HepG2 (cell line): ENCODE data around the gene TTC1.

Source experiments
- MXI1 ChIP-seq: IDR thresholded peaks from 3 replicates; pipeline ENCODE4 v1.6.1; 2012; ENCODE audit warnings: low read depth, low read length, inconsistent platforms, borderline replicate concordance
- ZC3H4 ChIP-seq: sonication (generic); formaldehyde crosslinking; IDR thresholded peaks from 2 replicates; pipeline ENCODE4 v1.4.0; 2020; ENCODE audit warnings: missing genetic modification reagents, borderline replicate concordance
- ZNF121 ChIP-seq: sonication (generic); formaldehyde crosslinking; IDR thresholded peaks from 2 replicates; pipeline ENCODE4 v1.5.0; 2020; ENCODE audit warnings: mild to moderate bottlenecking, missing genetic modification reagents
- ZNF20 ChIP-seq: sonication (generic); formaldehyde crosslinking; IDR thresholded peaks from 2 replicates; pipeline ENCODE4 v1.4.0; 2020; ENCODE audit warnings: mild to moderate bottlenecking, moderate library complexity, missing genetic modification reagents
- ZNF660 ChIP-seq: sonication (generic); formaldehyde crosslinking; IDR thresholded peaks from 2 replicates; pipeline ENCODE4 v1.5.1; 2020; ENCODE audit warnings: mild to moderate bottlenecking, low read depth, missing genetic modification reagents, borderline replicate concordance
- TF ChIP-seq, protein P1 (sequence below): sonication (generic); formaldehyde crosslinking; IDR thresholded peaks from 2 replicates; pipeline ENCODE4 v1.8.0; 2022; ENCODE audit warnings: mild to moderate bottlenecking, missing genetic modification reagents, borderline replicate concordance
- TF ChIP-seq, protein P2 (sequence below), 2 experiments: IDR thresholded peaks; 2 replicates each; pipeline ENCODE4 v1.6.1; 2011 to 2012; ENCODE audit warnings: low read length in 2 of 2, borderline replicate concordance in 1 of 2, low read depth in 1 of 2, mild to moderate bottlenecking in 1 of 2, moderate library complexity in 1 of 2

DNA sequence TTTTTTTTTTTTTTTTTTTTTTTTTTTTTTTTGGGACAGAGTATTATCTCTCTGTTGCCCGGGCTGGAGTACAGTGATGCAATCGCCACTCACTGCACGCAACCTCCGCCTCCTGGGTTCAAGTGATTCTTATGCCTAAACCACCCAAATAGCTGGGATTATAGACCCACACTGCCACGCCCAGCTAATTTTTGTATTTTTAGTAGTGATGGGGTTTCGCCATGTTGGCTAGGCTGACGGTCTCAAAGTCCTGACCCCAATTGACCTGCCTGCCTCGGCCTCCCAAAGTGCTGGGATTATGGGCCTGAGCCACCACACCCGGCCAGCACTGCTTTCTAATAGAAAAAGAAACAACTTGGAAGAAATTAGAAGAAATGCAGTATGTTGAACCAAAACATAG lies 39.2 kb downstream of the TTC1 start:
- TF ChIP-seq, protein P1, sequence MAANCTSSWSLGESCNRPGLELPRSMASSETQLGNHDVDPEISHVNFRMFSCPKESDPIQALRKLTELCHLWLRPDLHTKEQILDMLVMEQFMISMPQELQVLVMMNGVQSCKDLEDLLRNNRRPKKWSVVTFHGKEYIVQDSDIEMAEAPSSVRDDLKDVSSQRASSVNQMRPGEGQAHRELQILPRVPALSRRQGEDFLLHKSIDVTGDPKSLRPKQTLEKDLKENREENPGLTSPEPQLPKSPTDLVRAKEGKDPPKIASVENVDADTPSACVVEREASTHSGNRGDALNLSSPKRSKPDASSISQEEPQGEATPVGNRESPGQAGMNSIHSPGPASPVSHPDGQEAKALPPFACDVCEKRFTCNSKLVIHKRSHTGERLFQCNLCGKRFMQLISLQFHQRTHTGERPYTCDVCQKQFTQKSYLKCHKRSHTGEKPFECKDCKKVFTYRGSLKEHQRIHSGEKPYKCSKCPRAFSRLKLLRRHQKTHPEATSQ (CRISPR knock-in tag) = no peak
- TF ChIP-seq ZNF20 (no peak), ZNF121 (CRISPR knock-in tag) (no peak), ZC3H4 (CRISPR knock-in tag) (no peak), MXI1 (no peak), ZNF660 (CRISPR knock-in tag) (no peak)
- TF ChIP-seq, protein P2, sequence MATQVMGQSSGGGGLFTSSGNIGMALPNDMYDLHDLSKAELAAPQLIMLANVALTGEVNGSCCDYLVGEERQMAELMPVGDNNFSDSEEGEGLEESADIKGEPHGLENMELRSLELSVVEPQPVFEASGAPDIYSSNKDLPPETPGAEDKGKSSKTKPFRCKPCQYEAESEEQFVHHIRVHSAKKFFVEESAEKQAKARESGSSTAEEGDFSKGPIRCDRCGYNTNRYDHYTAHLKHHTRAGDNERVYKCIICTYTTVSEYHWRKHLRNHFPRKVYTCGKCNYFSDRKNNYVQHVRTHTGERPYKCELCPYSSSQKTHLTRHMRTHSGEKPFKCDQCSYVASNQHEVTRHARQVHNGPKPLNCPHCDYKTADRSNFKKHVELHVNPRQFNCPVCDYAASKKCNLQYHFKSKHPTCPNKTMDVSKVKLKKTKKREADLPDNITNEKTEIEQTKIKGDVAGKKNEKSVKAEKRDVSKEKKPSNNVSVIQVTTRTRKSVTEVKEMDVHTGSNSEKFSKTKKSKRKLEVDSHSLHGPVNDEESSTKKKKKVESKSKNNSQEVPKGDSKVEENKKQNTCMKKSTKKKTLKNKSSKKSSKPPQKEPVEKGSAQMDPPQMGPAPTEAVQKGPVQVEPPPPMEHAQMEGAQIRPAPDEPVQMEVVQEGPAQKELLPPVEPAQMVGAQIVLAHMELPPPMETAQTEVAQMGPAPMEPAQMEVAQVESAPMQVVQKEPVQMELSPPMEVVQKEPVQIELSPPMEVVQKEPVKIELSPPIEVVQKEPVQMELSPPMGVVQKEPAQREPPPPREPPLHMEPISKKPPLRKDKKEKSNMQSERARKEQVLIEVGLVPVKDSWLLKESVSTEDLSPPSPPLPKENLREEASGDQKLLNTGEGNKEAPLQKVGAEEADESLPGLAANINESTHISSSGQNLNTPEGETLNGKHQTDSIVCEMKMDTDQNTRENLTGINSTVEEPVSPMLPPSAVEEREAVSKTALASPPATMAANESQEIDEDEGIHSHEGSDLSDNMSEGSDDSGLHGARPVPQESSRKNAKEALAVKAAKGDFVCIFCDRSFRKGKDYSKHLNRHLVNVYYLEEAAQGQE (IDR thresholded peaks at IDR 0.05; ENCODE audit: borderline replicate concordance in 1 of 2, low read depth in 1 of 2, low read length in 2 of 2) = no peak
